Spinal cord (tissue), 10 donors: ENCODE results near the gene CD7. TPM values are rescaled to one million over a fixed set of nuclear protein-coding genes. Genes with fewer than 3 reads are reported as not detected.

Experiments used
- DNase-seq, 6 donors: peaks; one replicate each; pipeline versions ENCODE4 v3.0.0 to v3.0.0-alpha.2; 2013 to 2015; ENCODE audit warnings: low spot score in 6 of 6, low read depth in 4 of 6
- H3K27ac ChIP-seq: one replicate; pipeline ENCODE4 v1.5.1; 2013; ENCODE audit warnings: low read depth, low read length, control low read depth
- H3K27me3 ChIP-seq: one replicate; pipeline ENCODE4 v1.6.1; 2013; ENCODE audit warnings: low read length; ENCODE audit not compliant: control insufficient read depth, insufficient read depth
- H3K36me3 ChIP-seq: one replicate; pipeline ENCODE4 v1.6.1; 2013; ENCODE audit warnings: low read length; ENCODE audit not compliant: control insufficient read depth, insufficient read depth
- H3K4me1 ChIP-seq: one replicate; pipeline ENCODE4 v1.6.1; 2013; ENCODE audit warnings: low read length; ENCODE audit not compliant: control insufficient read depth, insufficient read depth
- H3K4me3 ChIP-seq: one replicate; pipeline ENCODE4 v1.5.1; 2013; ENCODE audit warnings: low read depth, low read length, control low read depth
- H3K9me3 ChIP-seq: one replicate; pipeline ENCODE4 v1.6.1; 2013; ENCODE audit warnings: low read length; ENCODE audit not compliant: control insufficient read depth, insufficient read depth
- WGBS: methylation state at CpG from one replicate; pipeline ENCODE4 v1.1.5; 2013; ENCODE audit warnings: missing lambda C conversion rate; ENCODE audit not compliant: insufficient coverage; 5-methylcytosine and 5-hydroxymethylcytosine counted together
- polyA plus RNA-seq, 2 donors: library from polyadenylated mRNA; unstranded; fragments of 120-200 nt; gene quantifications; one replicate each; pipeline ENCODE4 v1.2.1, GENCODE V29; 2013; ENCODE audit not compliant: insufficient read length in 2 of 2
- total RNA-seq, 2 donors: library from RNA; depleted of rRNA in 1 of 2; stranded (reverse); fragments of 120-200 nt in 1 of 2; fragments of >200 nt in 1 of 2; gene quantifications; one replicate each; pipeline versions ENCODE4 v1.2.3 to v1.2.4, GENCODE V29; 2013 to 2014
- donor health status: healthy.

The CD7 gene
- total and polyA plus RNA-seq, 4 donors, result 0.33 to 0.42 (median 0.41) TPM; not detected in 1

DNA sequence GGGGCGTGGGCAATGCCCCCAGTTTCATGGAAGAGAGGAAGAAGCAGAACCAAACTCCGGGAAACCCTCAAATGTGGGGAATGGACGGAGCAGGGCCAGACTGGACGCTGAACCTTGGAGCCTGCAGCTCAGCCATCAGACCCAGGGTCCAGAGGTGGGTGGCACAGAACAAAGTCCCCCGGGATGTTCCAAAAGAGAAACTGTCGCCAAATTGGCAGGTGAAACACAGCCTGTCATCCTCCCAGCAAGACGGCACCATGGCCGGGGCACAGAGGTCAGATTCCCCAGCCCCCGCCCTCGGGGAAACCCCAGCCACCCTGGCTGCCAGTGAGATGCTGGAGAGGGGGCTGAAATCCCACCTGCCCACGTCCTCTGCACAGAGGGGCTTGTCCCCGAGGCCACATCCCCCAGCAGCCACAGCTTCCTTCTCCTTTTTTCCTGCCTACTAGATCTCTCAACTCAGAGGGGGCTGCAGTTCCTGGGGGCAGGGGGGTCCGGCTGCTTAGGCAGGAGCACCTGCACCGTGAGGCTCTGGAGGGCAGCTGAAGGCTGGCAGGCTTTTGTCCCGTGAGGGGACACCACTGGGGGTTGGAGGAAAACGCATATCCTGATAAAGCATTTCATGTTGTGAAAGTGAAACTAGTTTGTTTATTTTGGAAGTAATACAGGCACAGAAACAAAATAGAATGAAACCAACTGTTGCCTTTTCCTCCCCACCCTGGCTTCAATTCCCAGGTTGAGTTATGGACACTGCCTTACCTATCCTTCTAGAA is 17.4 kb upstream of the CD7 start:
- WGBS, result 52% methylated on average over 13 of the region's 16 CpGs
- peaks cover 54% of the 10 kb centered on the region for H3K4me1 ChIP-seq

GRCh38 chr17:82334204-82334621 is 16.8 kb upstream of the CD7 start:
- H3K4me3 ChIP-seq, result no peak overlapping the region
- no peaks in the 10 kb centered on the region for H3K36me3 ChIP-seq
- 69% methylated on average over 25 of the region's 25 CpGs for WGBS
- H3K27ac ChIP-seq, result no peak overlapping the region
- H3K9me3 ChIP-seq, result no peaks in the 10 kb centered on the region
- DNase-seq, result no peak
- peaks cover 55% of the 10 kb centered on the region for H3K4me1 ChIP-seq
- peaks cover 65% of the 10 kb centered on the region for H3K27me3 ChIP-seq

More for the DNA sequence above, 17.4 kb upstream of the CD7 start:
- DNase-seq, result no peak
- Histone ChIP-seq H3K9me3 (no peaks in the 10 kb centered on the region), H3K27me3 (peaks cover 67% of the 10 kb centered on the region), H3K36me3 (no peaks in the 10 kb centered on the region), H3K4me3 (no peak overlapping the region), H3K27ac (no peak overlapping the region)

- H3K9me3 ChIP-seq, result no peaks in the 10 kb centered on the region
- H3K4me1 ChIP-seq, result peaks cover 52% of the 10 kb centered on the region
- H3K27ac ChIP-seq, result no peak within 1 kb of the TSS
- peaks cover 67% of the 10 kb centered on the region for H3K27me3 ChIP-seq
- WGBS, result 3% methylated on average over 84 of the region's 90 CpGs
- H3K36me3 ChIP-seq, result no peaks in the 10 kb centered on the region
- peak within 1 kb of the TSS; percentile 36 for H3K4me3 ChIP-seq
- DNase-seq, result peak in 2 of 6 donors; percentile 43 to 52
Observed at GRCh38 chr17:82333279-82334171, 16.1 kb upstream of the CD7 start, which contains the start of gene SECTM1. Gene SECTM1 (minus strand): TSS chr17:82333766. CDS start chr17:82327240, 6,526 bp downstream.

- DNase-seq, result peak in 2 of 6 donors; percentile 33 to 73
- Histone ChIP-seq H3K9me3 (no peaks in the 10 kb centered on the region), H3K4me1 (peaks cover 59% of the 10 kb centered on the region), H3K27ac (no peak overlapping the region), H3K36me3 (no peaks in the 10 kb centered on the region), H3K4me3 (no peak overlapping the region), H3K27me3 (peaks cover 65% of the 10 kb centered on the region)
- WGBS, result 16% methylated on average over 32 of the region's 32 CpGs
Observed at GRCh38 chr17:82332669-82333278, 15.4 kb upstream of the CD7 start.

GRCh38 chr17:82331345-82331939 is 14.0 kb upstream of the CD7 start:
- H3K4me1 ChIP-seq, result peaks cover 66% of the 10 kb centered on the region
- no peaks in the 10 kb centered on the region for H3K9me3 ChIP-seq
- WGBS, result 93% methylated on average over 24 of the region's 25 CpGs
- H3K27me3 ChIP-seq, result peaks cover 55% of the 10 kb centered on the region
- H3K36me3 ChIP-seq, result no peaks in the 10 kb centered on the region
- no peak overlapping the region for H3K4me3 ChIP-seq
- no peak overlapping the region for H3K27ac ChIP-seq
- no peak for DNase-seq

GRCh38 chr17:82330322-82331239 is 13.2 kb upstream of the CD7 start:
- Histone ChIP-seq H3K4me1 (peaks cover 66% of the 10 kb centered on the region), H3K27me3 (peaks cover 51% of the 10 kb centered on the region), H3K4me3 (no peak overlapping the region), H3K36me3 (no peaks in the 10 kb centered on the region), H3K27ac (no peak overlapping the region), H3K9me3 (no peaks in the 10 kb centered on the region)
- WGBS, result 34% methylated on average over 15 of the region's 28 CpGs
- peak in 2 of 6 donors; percentile 71 to 77 for DNase-seq

DNA sequence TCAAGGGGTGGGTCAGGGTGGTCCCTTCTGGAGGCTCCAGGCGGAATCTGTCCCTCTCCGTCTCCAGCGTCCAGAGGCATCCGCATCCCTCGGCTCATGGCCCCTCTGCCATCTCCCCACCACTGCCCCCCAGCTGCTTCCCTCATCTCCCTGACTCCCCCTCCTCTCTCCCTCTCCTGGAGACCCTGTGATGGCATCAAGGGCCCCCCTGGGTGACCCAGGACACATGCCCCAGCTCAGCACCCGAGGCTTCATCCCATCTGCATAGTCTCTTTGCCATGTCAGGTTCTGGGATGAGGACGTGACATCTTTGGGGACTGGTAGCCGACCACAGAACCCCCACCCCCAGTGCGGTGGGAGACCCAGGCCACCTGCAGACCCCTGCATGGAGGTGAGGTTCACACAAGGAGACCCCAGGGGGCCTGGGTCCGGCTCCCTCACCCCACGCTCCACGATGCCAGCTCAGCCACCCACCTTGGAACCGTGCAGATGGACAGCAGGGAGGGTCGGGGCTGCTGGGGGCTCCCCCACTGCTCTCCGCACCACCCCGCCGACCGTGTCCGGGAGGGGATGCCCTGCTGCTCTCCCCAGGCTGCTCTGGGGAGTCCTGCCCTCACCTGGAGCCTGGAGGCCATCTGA is 12.4 kb upstream of the CD7 start:
- WGBS, result 66% methylated on average over 18 of the region's 19 CpGs
- DNase-seq, result no peak
- Histone ChIP-seq H3K4me3 (no peak overlapping the region), H3K27ac (no peak overlapping the region), H3K27me3 (peaks cover 46% of the 10 kb centered on the region), H3K9me3 (no peaks in the 10 kb centered on the region), H3K4me1 (peaks cover 60% of the 10 kb centered on the region), H3K36me3 (no peaks in the 10 kb centered on the region)

- Histone ChIP-seq H3K9me3 (no peaks in the 10 kb centered on the region), H3K4me3 (no peak overlapping the region), H3K27ac (no peak overlapping the region), H3K36me3 (no peaks in the 10 kb centered on the region), H3K4me1 (peaks cover 53% of the 10 kb centered on the region), H3K27me3 (peaks cover 38% of the 10 kb centered on the region)
- no peak for DNase-seq
- 87% methylated on average over 15 of the region's 15 CpGs for WGBS
Observed at GRCh38 chr17:82328994-82329507, 11.6 kb upstream of the CD7 start.
